GM23248 (cell line): ENCODE data around the gene NCMAP.

ENCODE experiments used
- EZH2 ChIP-seq: fragments of 200-600 bp; sonication (generic); IDR thresholded peaks from 2 replicates; pipeline ENCODE4 v1.6.1; 2018; ENCODE audit warnings: antibody characterized with exemption, mild to moderate bottlenecking; ENCODE audit not compliant: insufficient read depth, poor library complexity, severe bottlenecking
- EZH2phosphoT487 ChIP-seq: fragments of 200-600 bp; sonication (generic); IDR thresholded peaks from 2 replicates; pipeline ENCODE4 v1.6.1; 2018; ENCODE audit warnings: antibody characterized with exemption, moderate library complexity, mild to moderate bottlenecking, low read depth; ENCODE audit not compliant: insufficient read depth

DNA sequence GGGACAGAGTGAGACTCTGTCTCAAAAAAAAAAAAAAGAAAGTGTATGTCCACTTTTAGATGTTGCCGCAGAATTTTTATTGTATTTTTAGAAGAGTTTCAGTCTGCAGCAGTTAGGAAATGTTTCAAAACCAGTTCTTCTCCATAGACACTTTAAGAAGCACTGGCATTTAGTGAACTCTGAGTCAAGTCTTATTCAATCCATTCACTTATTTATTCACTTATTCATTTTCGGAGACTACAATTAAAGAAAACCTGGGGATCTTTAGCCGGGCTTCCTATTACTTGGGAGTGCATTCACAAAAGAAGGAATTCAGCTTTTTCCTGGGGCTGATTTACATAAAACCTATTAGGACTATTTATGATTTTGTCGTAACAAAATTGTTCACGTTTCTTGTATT lies 40.9 kb upstream of the NCMAP start:
- no peak for TF ChIP-seq EZH2
- no peak for TF ChIP-seq EZH2phosphoT487
